ENCODE data around the gene ZBTB20. TPM values are rescaled to one million over a fixed set of nuclear protein-coding genes. Genes with fewer than 3 reads are reported as not detected.

Gene ZBTB20
- total and polyA plus RNA-seq, 10 of the 15 experiments (the other 5 are each of a cell fraction or from before 2014, with no cell fraction given): 0.20 to 5.5 (median 2.2) TPM

DNA sequence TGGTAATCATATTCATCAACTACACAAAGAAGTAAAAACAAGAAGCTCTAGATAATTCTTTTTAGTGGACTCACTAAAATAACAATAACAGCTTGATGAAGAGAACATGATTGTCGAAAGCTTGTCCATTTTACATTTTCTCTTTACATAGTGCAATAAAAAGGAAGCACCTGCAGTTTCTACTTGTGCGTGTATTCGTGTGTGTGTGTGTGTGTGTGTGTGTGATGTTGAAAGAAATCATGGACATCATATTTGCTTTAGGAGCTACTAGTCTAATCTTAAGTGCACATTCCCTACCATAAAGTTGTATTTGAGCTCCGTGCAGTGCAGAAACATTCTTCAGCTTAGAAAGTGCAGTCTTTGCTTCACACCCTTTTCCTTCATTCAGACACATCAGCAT lies 288.8 kb downstream of the ZBTB20 start:
- ATAC-seq (no peak), FAIRE-seq (no peak), DNase-seq (ENCODE audit: low read depth, low spot score) (no peak)
- in situ Hi-C loops (cut with MboI) (no loop called here), intact Hi-C loops (cut with micrococcal nuclease; ENCODE audit: unreplicated experiment) (no loop called here)
- H3K36me3 ChIP-seq (ENCODE audit: control insufficient read depth in 2 of 2, insufficient read depth in 2 of 2, low read length in 1 of 2): no peaks in the 10 kb centered on the region
- ChIA-PET POLR2A (no interaction called here), SMC1A (ENCODE audit: uncharacterized antibody, unreplicated experiment) (interaction anchor here (2.7 kb wide), 1 partner anchor 10 kb away, joined by 18 read pairs; no protein-coding TSS in a partner anchor), CTCF (interaction anchor here (0.6 to 1.7 kb wide), 3 partner anchors 10 to 859 kb away, joined by 3 to 5 read pairs (median 4); no protein-coding TSS in a partner anchor), RAD21 (ENCODE audit: unreplicated experiment) (no interaction called here)
- 63% methylated on average over 4 of the region's 4 CpGs for WGBS (ENCODE audit: insufficient coverage, insufficient replicate concordance, low lambda C conversion rate, missing lambda C conversion rate)
- H3K79me2 ChIP-seq (ENCODE audit: control insufficient read depth, insufficient read depth, low read length): no peaks in the 10 kb centered on the region
- H4K20me1 ChIP-seq (ENCODE audit: control insufficient read depth, insufficient read depth): no peaks in the 10 kb centered on the region
- TF ChIP-seq ZBTB40 (IDR thresholded peaks at IDR 0.05; ENCODE audit: borderline replicate concordance): no peak
- TF ChIP-seq, protein P1, sequence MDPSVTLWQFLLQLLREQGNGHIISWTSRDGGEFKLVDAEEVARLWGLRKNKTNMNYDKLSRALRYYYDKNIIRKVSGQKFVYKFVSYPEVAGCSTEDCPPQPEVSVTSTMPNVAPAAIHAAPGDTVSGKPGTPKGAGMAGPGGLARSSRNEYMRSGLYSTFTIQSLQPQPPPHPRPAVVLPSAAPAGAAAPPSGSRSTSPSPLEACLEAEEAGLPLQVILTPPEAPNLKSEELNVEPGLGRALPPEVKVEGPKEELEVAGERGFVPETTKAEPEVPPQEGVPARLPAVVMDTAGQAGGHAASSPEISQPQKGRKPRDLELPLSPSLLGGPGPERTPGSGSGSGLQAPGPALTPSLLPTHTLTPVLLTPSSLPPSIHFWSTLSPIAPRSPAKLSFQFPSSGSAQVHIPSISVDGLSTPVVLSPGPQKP (IDR thresholded peaks at IDR 0.05; ENCODE audit: low read depth, low read length): no peak
- TF ChIP-seq HDGF (IDR thresholded peaks at IDR 0.05): no peak
- BruUV-seq (replicated peaks): no TSS peak
- H3K4me1 ChIP-seq (ENCODE audit: control insufficient read depth, insufficient read depth, low read length): peaks cover 7% of the 10 kb centered on the region
- no peak overlapping the region for H3K4me3 ChIP-seq
- H3K9me3 ChIP-seq (replicated peaks; ENCODE audit: control insufficient read depth, insufficient read depth, low read length): no peaks in the 10 kb centered on the region
- H3K4me2 ChIP-seq (ENCODE audit: control insufficient read depth, insufficient read depth): no peak overlapping the region
- no peak overlapping the region for H2AFZ ChIP-seq (ENCODE audit: control insufficient read depth, low read depth, low read length)
- H3K27ac ChIP-seq (ENCODE audit: control insufficient read depth, insufficient read depth): no peak overlapping the region
- no peaks in the 10 kb centered on the region for H3K27me3 ChIP-seq (replicated peaks in 1 of 2; ENCODE audit: control insufficient read depth in 2 of 2, insufficient read depth in 2 of 2, low read length in 1 of 2)
- H3K9ac ChIP-seq (ENCODE audit: control insufficient read depth, insufficient read depth, low read length): no peak overlapping the region
